Esophagus squamous epithelium (tissue), 5 donors: ENCODE results near the gene LOX. TPM values are rescaled to one million over a fixed set of nuclear protein-coding genes. Genes with fewer than 3 reads are reported as not detected.

Source experiments
- DNase-seq: peaks from one replicate; lab custom pipeline; 2025; lab: John Stamatoyannopoulos, UW
- H3K27ac ChIP-seq, 4 donors: fragments of 200-600 bp; sonication (generic); one replicate each; pipeline ENCODE4 v1.5.1; 2016 to 2019; ENCODE audit warnings: mild to moderate bottlenecking in 1 of 4
- H3K27me3 ChIP-seq, 4 donors: fragments of 200-600 bp; sonication (generic); 1 replicate in 3 of 4; 2 replicates in 1 of 4; pipeline versions ENCODE4 v1.5.1 to v1.6.0; 2017 to 2021; ENCODE audit warnings: antibody characterized with exemption in 1 of 4
- H3K36me3 ChIP-seq, 3 donors: fragments of 200-600 bp; sonication (generic); one replicate each; pipeline ENCODE4 v1.5.1; 2016 to 2019
- H3K4me1 ChIP-seq, 3 donors: fragments of 200-600 bp; sonication (generic); one replicate each; pipeline ENCODE4 v1.5.1; 2017 to 2019
- H3K4me3 ChIP-seq, 4 donors: fragments of 200-600 bp; sonication (generic); 1 replicate in 3 of 4; 2 replicates in 1 of 4; pipeline ENCODE4 v1.5.1; 2016 to 2019; ENCODE audit warnings: mild to moderate bottlenecking in 2 of 4, moderate library complexity in 1 of 4
- H3K9me3 ChIP-seq, 3 donors: fragments of 200-600 bp; sonication (generic); one replicate each; pipeline ENCODE4 v1.5.1; 2016 to 2019
- POLR2A ChIP-seq, 4 donors: fragments of 450-650 bp; IDR thresholded peaks; one replicate each; pipeline ENCODE4 v1.6.1; 2017; ENCODE audit warnings: antibody characterized with exemption in 4 of 4, mild to moderate bottlenecking in 4 of 4, moderate library complexity in 3 of 4
- WGBS, 2 donors: methylation state at CpG; one replicate each; pipeline ENCODE4 v1.1.5; 2018; 5-methylcytosine and 5-hydroxymethylcytosine counted together
- intact Hi-C: fragments of 100-400 bp; cut with DNase I; formaldehyde crosslinking; loops from one replicate; pipeline ENCODE4 v1.15.0; 2022
- total RNA-seq, 4 donors: library from RNA; depleted of rRNA; stranded (reverse); fragments of >200 nt; gene quantifications; one replicate each; pipeline ENCODE4 v1.1.0, GENCODE V29; 2016
- TF ChIP-seq, protein P1 (sequence below), 6 experiments: fragments of 450-650 bp in 4 of 6; fragments of 200-600 bp in 2 of 6; sonication (generic) in 2 of 6; IDR thresholded peaks; one replicate each; pipeline ENCODE4 v1.5.1; 2016 to 2019; ENCODE audit warnings: antibody characterized with exemption in 6 of 6, mild to moderate bottlenecking in 4 of 6, moderate library complexity in 4 of 6
- donor health status: DM: yes; HTN: yes; CAD: no.

The LOX gene
- total RNA-seq, 4 donors from 2014 or later: 1.4 to 9.9 (median 6.6) TPM

DNA sequence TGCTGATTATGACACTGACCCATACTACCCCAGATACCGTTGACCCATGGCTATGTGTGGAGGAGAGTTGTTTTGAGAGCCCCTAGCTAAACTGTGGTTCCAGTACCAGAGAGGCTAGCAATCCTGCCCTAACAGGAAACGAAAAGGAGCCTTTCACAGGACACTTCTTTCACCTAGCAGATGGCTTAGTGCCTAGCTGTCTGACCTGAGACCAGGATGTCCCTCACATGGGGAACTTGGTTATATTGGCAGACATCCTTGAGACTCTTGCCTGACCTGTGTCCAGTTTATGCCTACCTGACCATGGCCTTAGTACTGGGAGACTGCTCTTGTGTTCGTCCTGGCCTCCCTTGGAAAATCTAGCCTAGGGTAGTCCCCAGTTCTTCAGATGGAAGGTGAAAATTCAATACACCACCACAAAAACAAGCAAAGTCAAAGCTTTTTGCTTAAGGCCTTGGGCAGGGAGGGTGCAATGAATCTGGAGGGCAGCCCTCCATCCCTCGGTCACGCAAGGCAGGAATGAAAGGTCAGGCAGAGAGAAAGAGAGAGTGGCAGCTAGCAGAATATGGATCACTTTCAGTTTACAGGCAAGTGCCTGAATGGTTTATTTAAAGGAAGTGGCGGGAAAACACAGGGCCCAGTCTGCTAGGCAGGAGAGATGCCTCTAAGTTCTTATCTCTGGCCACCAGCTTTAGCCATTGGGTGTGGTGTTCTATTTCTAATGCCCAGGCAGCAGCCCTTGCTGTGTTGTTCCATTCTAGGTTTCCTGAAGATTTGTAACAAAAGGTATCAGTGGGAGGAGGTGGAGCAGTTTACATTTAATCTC, 34.9 kb upstream of the LOX start:
- no peaks in the 10 kb centered on the region for H3K36me3 ChIP-seq
- TF ChIP-seq, protein P1, sequence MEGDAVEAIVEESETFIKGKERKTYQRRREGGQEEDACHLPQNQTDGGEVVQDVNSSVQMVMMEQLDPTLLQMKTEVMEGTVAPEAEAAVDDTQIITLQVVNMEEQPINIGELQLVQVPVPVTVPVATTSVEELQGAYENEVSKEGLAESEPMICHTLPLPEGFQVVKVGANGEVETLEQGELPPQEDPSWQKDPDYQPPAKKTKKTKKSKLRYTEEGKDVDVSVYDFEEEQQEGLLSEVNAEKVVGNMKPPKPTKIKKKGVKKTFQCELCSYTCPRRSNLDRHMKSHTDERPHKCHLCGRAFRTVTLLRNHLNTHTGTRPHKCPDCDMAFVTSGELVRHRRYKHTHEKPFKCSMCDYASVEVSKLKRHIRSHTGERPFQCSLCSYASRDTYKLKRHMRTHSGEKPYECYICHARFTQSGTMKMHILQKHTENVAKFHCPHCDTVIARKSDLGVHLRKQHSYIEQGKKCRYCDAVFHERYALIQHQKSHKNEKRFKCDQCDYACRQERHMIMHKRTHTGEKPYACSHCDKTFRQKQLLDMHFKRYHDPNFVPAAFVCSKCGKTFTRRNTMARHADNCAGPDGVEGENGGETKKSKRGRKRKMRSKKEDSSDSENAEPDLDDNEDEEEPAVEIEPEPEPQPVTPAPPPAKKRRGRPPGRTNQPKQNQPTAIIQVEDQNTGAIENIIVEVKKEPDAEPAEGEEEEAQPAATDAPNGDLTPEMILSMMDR (IDR thresholded peaks at IDR 0.05): no peak
- no peak for TF ChIP-seq POLR2A (IDR thresholded peaks at IDR 0.05)
- H3K27me3 ChIP-seq: no peaks in the 10 kb centered on the region
- 83 to 93% methylated on average over 4 to 5 of the region's 6 CpGs for WGBS, 2 donors
- H3K27ac ChIP-seq: no peak overlapping the region
- H3K4me3 ChIP-seq: no peak overlapping the region
- no peak for DNase-seq
- no peaks in the 10 kb centered on the region for H3K9me3 ChIP-seq
- intact Hi-C loops: no loop called here
- peaks cover 0 to 35% (median 2%) of the 10 kb centered on the region in 3 donors for H3K4me1 ChIP-seq

DNA sequence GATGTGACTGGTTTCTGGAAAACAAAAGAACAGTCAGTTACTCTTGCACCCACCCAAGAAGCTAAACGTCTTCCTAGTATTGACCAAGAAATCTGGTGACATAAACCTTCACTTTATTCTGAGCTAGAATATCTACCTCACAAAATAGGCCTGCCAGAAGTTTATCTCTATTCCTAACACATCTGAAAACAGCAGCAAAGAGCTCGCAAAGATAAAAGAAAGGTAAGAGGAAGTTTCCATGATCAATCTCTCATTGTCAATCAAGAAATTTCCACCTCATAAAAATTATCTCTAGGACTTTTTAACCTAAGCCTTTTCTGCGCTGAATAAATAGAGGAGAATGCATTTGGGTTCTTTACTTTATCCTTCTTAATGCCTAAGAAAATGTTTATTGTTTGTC, 34.0 kb upstream of the LOX start:
- 57 to 60% methylated on average over 3 of the region's 3 CpGs for WGBS, 2 donors
- Histone ChIP-seq H3K4me1 (peaks cover 0 to 41% (median 2%) of the 10 kb centered on the region in 3 donors), H3K4me3 (no peak overlapping the region), H3K27ac (peak overlapping the region in 1 of 4 donors; percentile 62), H3K36me3 (no peaks in the 10 kb centered on the region), H3K9me3 (no peaks in the 10 kb centered on the region), H3K27me3 (no peaks in the 10 kb centered on the region)
- intact Hi-C loops: no loop called here
- no peak for DNase-seq
- no peak for TF ChIP-seq POLR2A (IDR thresholded peaks at IDR 0.05)
- TF ChIP-seq, protein P1 (IDR thresholded peaks at IDR 0.05): no peak

DNA sequence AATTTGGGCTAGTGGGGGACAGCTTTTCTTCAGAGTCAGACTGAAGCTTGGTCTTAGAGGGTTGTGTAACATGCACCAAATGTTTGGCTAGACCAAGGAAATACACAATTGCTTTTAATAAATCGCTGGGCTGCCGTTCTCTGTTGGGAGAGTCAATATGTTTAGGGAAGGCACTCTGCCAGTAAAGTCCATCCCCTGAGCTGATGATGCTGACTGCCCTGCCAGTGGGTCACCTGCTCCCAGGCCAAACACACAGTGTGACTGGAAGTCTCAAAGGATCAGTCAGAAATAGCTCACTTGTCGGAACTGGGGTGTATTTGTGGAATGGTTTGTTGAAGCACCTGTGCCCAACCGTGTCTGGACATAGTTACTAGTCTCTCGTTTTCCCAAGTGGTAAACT, 33.4 kb upstream of the LOX start:
- intact Hi-C loops: no loop called here
- Histone ChIP-seq H3K9me3 (no peaks in the 10 kb centered on the region), H3K4me1 (peaks cover 0 to 41% (median 2%) of the 10 kb centered on the region in 3 donors), H3K36me3 (no peaks in the 10 kb centered on the region), H3K27me3 (no peaks in the 10 kb centered on the region), H3K27ac (peak overlapping the region in 3 of 4 donors; percentile 31 to 62 (median 40)), H3K4me3 (no peak overlapping the region)
- no peak for DNase-seq
- TF ChIP-seq, protein P1 (IDR thresholded peaks at IDR 0.05): no peak
- no peak for TF ChIP-seq POLR2A (IDR thresholded peaks at IDR 0.05)
- 64 to 83% methylated on average over 5 of the region's 5 CpGs for WGBS, 2 donors

DNA sequence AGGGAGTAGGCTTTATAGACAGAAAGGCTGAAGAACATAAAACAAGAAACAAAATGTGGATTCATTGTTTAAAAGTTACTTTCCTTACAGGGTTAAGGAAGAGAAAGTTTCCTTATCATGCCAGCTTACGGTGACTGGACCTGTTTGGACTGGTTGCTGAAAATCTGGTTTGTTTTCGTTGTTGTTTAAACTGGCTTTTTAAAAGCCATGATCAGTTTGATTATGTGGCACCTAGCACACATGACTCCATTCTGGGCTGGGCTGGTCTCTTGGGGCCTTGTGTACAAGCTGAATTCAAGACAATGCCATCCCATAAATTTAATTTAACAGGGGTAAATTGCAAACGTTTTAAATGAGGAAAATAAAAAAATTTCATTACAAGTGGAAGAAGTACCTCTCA, 32.9 kb upstream of the LOX start:
- intact Hi-C loops: no loop called here
- peaks cover 0 to 41% (median 2%) of the 10 kb centered on the region in 3 donors for H3K4me1 ChIP-seq
- 32 to 47% methylated on average over 3 of the region's 3 CpGs for WGBS, 2 donors
- peak overlapping the region in 3 of 4 donors; percentile 31 to 62 (median 41) for H3K27ac ChIP-seq
- no peaks in the 10 kb centered on the region for H3K36me3 ChIP-seq
- TF ChIP-seq, protein P1 (IDR thresholded peaks at IDR 0.05): no peak
- no peak for TF ChIP-seq POLR2A (IDR thresholded peaks at IDR 0.05)
- no peak for DNase-seq
- H3K4me3 ChIP-seq: no peak overlapping the region
- no peaks in the 10 kb centered on the region for H3K9me3 ChIP-seq
- no peaks in the 10 kb centered on the region for H3K27me3 ChIP-seq

DNA sequence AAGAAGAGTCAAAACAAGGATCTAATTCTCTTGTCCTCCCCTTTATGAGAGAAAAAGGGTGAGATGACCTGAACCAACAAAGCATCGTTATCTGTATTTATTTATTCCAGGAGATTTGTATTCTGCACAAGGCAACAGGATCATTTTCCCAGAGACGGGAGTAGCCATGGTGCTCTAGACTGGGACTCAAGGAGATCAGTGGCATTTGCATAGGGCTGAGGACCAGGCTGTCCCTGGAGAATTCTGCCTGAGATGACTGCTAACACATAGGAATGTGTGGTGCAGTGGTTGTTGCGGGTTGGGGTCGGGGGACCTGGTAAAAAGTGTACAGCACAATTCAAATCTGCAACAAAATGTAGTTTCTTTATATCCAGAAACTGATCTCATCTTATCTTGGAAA, 29.0 kb upstream of the LOX start:
- H3K27ac ChIP-seq: no peak overlapping the region
- TF ChIP-seq POLR2A (IDR thresholded peaks at IDR 0.05): no peak
- TF ChIP-seq, protein P1 (IDR thresholded peaks at IDR 0.05): no peak
- no peaks in the 10 kb centered on the region for H3K9me3 ChIP-seq
- intact Hi-C loops: no loop called here
- H3K4me3 ChIP-seq: no peak overlapping the region
- no peaks in the 10 kb centered on the region for H3K36me3 ChIP-seq
- no peak for DNase-seq
- no peaks in the 10 kb centered on the region for H3K27me3 ChIP-seq
- 82 to 90% methylated on average over 4 of the region's 4 CpGs for WGBS, 2 donors
- peaks cover 0 to 39% (median 2%) of the 10 kb centered on the region in 3 donors for H3K4me1 ChIP-seq
